Stimulated activated CD4-positive, alpha-beta T cell treated with anti-CD3 and anti-CD28 coated beads, TNF-alpha, amount 100 ng/mL, for 24 hours (primary cell): Measurements from ENCODE around the gene LRP1B.
"Not testable (repeated sequence)": the region's sequence is repeated elsewhere in the genome, so short reads cannot be mapped to it uniquely, and the experiment has no call there.

Source experiments
- DNase-seq, 3 experiments: peaks; one replicate each; pipeline ENCODE4 v3.0.0-alpha.2; 2020; ENCODE audit warnings: low read depth in 3 of 3

Gene LRP1B

GRCh38 chr2:141316103-141316502 is 814.7 kb downstream of the LRP1B start:
- DNase-seq = no peak

- DNase-seq = no peak
These were observed 816.8 kb downstream of the LRP1B start for GRCh38 chr2:141313972-141314371.

GRCh38 chr2:141311430-141311829 is 819.4 kb downstream of the LRP1B start:
- DNase-seq = no peak

- no peak for DNase-seq
These were observed 824.4 kb downstream of the LRP1B start for GRCh38 chr2:141306368-141306767.

DNA sequence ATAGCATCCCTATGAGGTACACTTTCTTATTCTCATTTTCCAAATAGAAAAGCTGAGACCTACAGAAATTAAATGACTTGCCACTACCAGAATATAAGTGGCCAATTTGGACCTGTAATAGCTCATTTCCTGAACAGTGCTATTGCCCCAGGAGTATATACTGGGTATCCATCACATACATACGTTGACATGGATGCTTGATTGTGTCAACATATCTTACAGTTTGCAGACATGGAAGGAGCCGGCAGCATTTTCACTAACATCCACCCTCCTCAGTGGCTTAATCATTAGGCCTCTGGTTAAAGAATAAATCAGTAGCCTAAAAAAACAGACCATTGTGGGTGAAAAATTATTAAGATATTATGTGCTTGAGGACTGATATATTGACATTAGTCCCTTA is 829.3 kb downstream of the LRP1B start:
- DNase-seq = no peak

GRCh38 chr2:141280037-141280436 is 850.8 kb downstream of the LRP1B start:
- DNase-seq = no peak

DNA sequence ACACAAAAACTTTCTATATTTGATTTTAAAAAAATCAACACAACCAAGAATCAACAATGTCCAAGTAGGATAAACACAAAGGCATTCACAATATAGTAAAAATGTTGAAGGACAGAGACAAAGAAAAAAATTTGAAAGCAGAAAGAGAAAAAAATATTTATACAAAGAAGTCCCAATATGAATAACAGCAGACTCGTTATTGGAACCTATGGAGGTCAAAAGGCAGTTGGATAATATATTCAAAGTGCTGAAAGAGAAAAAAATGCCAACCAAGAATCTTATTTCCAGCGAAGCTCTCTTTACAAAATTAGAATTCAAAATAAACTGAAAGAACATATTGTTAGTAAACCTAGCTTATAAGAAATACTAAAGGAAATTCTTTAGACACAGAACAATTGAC is 859.5 kb downstream of the LRP1B start:
- DNase-seq = no peak

GRCh38 chr2:141264848-141265247 is 866.0 kb downstream of the LRP1B start:
- DNase-seq = no peak

DNA sequence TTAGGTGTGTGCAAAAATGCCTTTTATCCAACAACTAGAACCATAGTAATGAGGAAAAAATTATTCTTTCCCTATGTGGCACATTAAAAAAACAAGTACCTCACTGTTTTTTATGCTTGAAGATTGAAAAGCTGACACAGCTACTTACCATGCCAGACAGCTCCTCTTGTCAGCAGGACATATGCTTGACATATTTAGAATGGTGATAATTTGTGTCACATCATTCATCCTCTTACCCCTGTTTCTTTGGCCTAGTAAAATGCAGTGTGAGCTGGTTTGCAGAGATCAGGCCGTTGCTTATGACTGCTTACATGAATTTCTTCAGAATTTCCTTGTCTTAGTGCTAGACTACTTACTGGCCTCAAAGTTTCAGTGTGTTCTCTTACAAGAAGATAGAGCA is 869.9 kb downstream of the LRP1B start:
- DNase-seq = no peak

DNA sequence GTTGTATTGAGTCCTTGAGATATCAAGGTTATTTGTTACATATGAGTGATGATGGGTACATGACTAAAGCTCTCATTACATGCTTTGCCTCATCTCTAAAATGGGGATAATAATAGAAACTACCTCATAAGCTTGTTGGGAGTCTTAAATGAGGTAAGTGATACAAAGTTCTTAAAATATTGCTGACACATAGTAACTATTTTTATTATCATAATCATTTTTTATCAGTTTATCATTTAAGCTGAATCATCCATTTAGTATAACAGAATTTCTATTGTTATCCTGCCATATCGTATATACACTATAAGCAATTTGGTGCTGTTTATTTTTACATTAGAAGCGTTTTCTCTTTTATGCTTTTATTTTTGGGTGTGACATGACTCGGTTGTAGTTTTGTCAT is 871.1 kb downstream of the LRP1B start:
- no peak for DNase-seq

GRCh38 chr2:141242008-141242407 is 888.8 kb downstream of the LRP1B start:
- DNase-seq = no peak

DNA sequence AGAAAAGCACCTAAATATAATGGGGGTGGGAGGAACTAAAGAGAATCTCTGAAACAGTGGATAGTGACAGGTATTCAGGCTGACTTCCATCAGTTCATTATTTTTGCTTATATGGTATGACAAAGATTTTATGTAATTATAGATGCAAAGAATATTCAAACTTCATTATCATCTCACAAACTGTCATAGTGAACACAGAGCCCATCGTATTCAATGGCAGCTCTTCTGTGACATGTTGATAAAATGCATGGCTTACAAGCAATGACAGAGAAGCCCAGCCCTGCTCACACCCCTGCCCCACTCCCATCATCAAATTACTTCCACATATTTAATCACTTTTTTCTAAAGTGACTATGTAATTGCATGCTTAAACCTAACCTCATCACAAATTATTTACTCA is 904.3 kb downstream of the LRP1B start:
- DNase-seq = no peak

- DNase-seq = no peak
These were observed 923.8 kb downstream of the LRP1B start for GRCh38 chr2:141207036-141207385.

- DNase-seq = no peak
These were observed 929.7 kb downstream of the LRP1B start for GRCh38 chr2:141201016-141201565.

- DNase-seq = no peak
These were observed 930.6 kb downstream of the LRP1B start for GRCh38 chr2:141200191-141200590.

DNA sequence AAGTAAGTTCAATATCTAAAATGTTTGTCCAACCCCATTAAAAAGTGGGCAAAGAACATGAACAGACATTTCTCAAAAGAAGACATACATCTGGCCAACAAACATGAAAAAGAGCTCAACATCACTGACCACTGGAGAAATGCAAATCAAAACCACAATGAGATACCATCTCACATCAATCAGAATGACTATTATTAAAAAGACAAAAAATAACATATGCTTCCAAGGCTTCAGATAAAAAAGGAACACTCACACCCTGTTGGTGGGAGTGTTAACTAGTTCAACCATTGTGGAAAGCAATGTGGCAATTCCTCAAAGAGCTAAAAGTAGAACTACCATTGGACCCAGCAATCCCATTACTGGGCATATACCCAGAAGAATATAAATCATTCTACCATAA is 931.1 kb downstream of the LRP1B start:
- DNase-seq = no peak

- DNase-seq = no peak
These were observed 935.7 kb downstream of the LRP1B start for GRCh38 chr2:141195087-141195486.

- DNase-seq = no peak
These were observed 943.8 kb downstream of the LRP1B start for GRCh38 chr2:141187075-141187439.

- no peak for DNase-seq
These were observed 944.3 kb downstream of the LRP1B start for GRCh38 chr2:141186413-141187074.

DNA sequence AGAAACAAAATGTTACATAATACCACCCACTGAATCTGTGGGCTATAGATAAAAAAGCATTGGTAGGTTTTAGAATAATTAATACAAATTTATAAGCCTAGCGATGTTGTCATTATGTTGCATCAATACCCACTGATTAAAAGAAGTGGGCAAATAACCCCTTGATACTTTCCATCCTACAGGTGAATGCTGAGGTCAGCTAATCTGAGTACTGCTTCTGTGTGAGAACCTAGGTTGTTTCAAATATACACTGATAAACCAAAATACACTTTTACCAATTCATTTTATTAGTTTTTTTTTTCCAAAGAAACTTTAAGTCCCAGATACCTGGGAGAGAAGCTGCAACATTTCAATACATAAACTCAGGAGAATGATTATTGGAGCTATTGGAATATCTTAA is 948.6 kb downstream of the LRP1B start:
- DNase-seq = no peak

GRCh38 chr2:141169117-141169516 is 961.7 kb downstream of the LRP1B start:
- DNase-seq = not testable (repeated sequence)

DNA sequence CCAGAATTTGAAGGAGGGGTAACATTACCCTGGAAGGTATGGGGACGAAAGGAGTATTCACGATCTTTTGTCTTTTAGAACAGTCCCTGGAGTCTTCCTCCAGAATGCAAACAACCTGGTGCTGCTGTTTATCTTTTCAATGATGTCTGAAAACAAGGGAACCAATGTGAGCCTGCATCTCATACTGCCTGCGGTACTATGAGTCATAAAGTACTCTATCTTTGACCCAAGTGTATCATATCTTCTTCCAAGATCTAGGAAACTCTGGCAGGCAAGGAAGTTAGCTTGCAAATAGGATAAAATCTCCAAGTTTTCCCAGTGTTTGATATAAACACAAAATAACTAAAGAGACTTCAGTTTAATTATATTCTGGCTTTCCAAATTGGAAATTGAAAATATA is 968.5 kb downstream of the LRP1B start:
- no peak for DNase-seq

GRCh38 chr2:141151611-141152286 is 979.1 kb downstream of the LRP1B start:
- DNase-seq = no peak

- DNase-seq = no peak
These were observed 988.8 kb downstream of the LRP1B start for GRCh38 chr2:141142025-141142424.
